ENCODE results near the gene CSAD.
"Not testable (repeated sequence)": the region's sequence is repeated elsewhere in the genome, so short reads cannot be mapped to it uniquely, and the experiment has no call there.

CSAD gene

GRCh38 chr12:53170215-53170614, 10.5 kb downstream of the CSAD start:
- TF ChIP-seq CTCF (conservative IDR thresholded peaks at IDR 0.05; ENCODE audit: low read depth, low read length), result no peak
- no peak overlapping the region for H3K4me3 ChIP-seq (ENCODE audit: low read length)
- DNase-seq (ENCODE audit: low read depth), result no peak

GRCh38 chr12:53169644-53170043, 11.1 kb downstream of the CSAD start:
- no peak for DNase-seq (ENCODE audit: low read depth)
- H3K4me3 ChIP-seq (ENCODE audit: low read length), result no peak overlapping the region
- no peak for TF ChIP-seq CTCF (conservative IDR thresholded peaks at IDR 0.05; ENCODE audit: low read depth, low read length)

- no peak overlapping the region for H3K4me3 ChIP-seq (ENCODE audit: low read length)
- no peak for TF ChIP-seq CTCF (conservative IDR thresholded peaks at IDR 0.05; ENCODE audit: low read depth, low read length)
- DNase-seq (ENCODE audit: low read depth), result no peak
Measured at GRCh38 chr12:53166837-53167236, 13.9 kb downstream of the CSAD start.

GRCh38 chr12:53163008-53163407, 17.7 kb downstream of the CSAD start:
- not testable (repeated sequence) for DNase-seq (ENCODE audit: low read depth); H3K4me3 ChIP-seq (ENCODE audit: low read length)

GRCh38 chr12:53161119-53161911, 19.4 kb downstream of the CSAD start:
- no peak overlapping the region for H3K4me3 ChIP-seq (ENCODE audit: low read length)
- DNase-seq (ENCODE audit: low read depth), result no peak
- no peak for TF ChIP-seq CTCF (conservative IDR thresholded peaks at IDR 0.05; ENCODE audit: low read depth, low read length)

DNA sequence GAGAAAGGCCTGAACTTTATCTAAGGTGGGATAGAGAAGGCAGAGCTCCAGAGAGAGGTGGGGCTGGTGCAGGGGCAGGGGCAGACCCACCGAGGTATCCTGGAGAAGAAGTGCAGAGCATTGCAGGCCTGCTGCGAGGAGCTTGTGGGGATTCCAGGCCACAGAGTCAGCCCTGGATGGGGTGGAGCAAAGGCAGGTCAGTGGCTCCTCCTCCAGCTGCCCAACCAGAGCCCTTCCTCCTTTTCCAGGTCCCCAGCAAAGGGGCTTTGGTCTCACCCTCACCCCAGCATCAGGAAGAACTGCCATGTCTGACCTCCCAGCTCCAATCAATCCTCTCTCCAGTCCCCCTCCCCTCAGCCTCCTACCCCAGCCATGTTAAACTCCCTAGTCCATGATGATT, 20.1 kb downstream of the CSAD start:
- no peak overlapping the region for H3K4me3 ChIP-seq (ENCODE audit: low read length)
- DNase-seq (ENCODE audit: low read depth), result no peak
- no peak for TF ChIP-seq CTCF (conservative IDR thresholded peaks at IDR 0.05; ENCODE audit: low read depth, low read length)

DNA sequence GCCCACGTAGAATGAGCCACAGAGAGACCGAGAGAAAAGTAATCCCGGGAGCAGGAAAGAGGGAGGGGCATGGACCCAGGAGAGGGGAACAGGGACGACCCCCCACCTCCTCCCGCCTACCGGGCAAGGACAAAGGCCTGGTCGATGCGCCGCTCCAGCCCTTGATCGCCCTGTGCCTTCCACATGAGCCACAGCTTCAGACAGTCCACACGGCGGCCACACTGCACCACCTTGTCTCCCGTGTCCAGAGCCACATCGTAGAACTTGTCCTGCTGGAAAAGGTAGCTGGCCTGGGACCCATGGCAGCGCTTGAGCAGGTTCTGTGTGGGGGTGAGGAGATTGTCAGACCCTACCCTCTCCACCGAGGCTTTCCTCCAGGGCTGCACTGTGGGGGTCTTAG, 20.7 kb downstream of the CSAD start:
- no peak for TF ChIP-seq CTCF (conservative IDR thresholded peaks at IDR 0.05; ENCODE audit: low read depth, low read length)
- DNase-seq (ENCODE audit: low read depth), result no peak
- no peak overlapping the region for H3K4me3 ChIP-seq (ENCODE audit: low read length)
